NB4 (cell line): ENCODE data around the gene MICAL2.

Experiments used
- DNase-seq: peaks from one replicate; pipeline ENCODE4 v3.0.0; 2010; ENCODE audit warnings: low read depth
- H3K4me3 ChIP-seq: one replicate; pipeline ENCODE4 v1.5.1; 2011; ENCODE audit warnings: mild to moderate bottlenecking, low read depth, low read length, moderate library complexity
- MYC ChIP-seq: IDR thresholded peaks from 2 replicates; pipeline ENCODE4 v1.6.1; 2011; ENCODE audit warnings: low read depth, low read length
- POLR2A ChIP-seq: IDR thresholded peaks from 2 replicates; pipeline ENCODE4 v1.6.1; 2011; ENCODE audit warnings: mild to moderate bottlenecking; ENCODE audit not compliant: insufficient read length; ENCODE audit errors: extremely low read depth
- TF ChIP-seq, protein P1 (sequence below): IDR thresholded peaks from 2 replicates; pipeline ENCODE4 v1.6.1; 2011; ENCODE audit warnings: low read depth, low read length
- TF ChIP-seq, protein P2 (sequence below): IDR thresholded peaks from one replicate; pipeline ENCODE4 v1.5.1; 2012; ENCODE audit warnings: low read depth, low read length

The MICAL2 gene

DNA sequence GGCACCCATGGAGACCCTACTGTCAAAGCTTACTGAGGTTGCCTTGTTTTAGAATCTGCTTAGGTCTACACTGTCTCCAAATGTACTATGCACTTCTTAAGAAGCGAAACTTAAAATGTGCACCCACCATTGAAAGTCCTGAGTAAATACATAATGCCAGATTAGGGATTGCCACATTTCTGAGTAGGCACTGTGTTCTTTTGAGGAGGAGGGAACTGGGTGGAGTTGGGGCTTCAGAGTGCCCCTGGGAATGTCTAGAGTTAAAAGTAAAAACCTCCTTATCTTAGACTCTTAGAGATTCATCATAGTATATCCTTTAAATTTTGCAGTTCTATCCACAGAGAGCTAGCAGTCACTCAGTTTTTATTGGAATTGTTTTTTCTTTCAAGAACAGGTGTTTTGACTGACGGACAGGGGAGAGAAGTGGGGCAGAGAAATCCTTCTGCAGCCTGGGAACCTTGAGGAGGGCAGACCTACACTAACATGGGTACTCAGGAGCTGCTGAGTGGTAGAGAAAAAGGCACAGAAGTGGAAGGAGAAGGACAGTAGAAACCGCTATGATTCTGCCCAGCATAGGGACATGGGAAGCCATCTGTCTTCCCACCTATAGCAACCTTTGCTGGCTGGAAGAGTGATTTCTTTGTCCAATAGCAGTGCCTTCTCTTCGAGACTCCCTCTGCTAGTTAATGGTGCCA is 33.4 kb upstream of the MICAL2 start:
- TF ChIP-seq, protein P1, sequence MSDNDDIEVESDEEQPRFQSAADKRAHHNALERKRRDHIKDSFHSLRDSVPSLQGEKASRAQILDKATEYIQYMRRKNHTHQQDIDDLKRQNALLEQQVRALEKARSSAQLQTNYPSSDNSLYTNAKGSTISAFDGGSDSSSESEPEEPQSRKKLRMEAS = no peak
- no peak for TF ChIP-seq MYC
- no peak for TF ChIP-seq POLR2A
- TF ChIP-seq, protein P2, sequence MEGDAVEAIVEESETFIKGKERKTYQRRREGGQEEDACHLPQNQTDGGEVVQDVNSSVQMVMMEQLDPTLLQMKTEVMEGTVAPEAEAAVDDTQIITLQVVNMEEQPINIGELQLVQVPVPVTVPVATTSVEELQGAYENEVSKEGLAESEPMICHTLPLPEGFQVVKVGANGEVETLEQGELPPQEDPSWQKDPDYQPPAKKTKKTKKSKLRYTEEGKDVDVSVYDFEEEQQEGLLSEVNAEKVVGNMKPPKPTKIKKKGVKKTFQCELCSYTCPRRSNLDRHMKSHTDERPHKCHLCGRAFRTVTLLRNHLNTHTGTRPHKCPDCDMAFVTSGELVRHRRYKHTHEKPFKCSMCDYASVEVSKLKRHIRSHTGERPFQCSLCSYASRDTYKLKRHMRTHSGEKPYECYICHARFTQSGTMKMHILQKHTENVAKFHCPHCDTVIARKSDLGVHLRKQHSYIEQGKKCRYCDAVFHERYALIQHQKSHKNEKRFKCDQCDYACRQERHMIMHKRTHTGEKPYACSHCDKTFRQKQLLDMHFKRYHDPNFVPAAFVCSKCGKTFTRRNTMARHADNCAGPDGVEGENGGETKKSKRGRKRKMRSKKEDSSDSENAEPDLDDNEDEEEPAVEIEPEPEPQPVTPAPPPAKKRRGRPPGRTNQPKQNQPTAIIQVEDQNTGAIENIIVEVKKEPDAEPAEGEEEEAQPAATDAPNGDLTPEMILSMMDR = no peak
- H3K4me3 ChIP-seq = no peak overlapping the region
- DNase-seq = no peak

DNA sequence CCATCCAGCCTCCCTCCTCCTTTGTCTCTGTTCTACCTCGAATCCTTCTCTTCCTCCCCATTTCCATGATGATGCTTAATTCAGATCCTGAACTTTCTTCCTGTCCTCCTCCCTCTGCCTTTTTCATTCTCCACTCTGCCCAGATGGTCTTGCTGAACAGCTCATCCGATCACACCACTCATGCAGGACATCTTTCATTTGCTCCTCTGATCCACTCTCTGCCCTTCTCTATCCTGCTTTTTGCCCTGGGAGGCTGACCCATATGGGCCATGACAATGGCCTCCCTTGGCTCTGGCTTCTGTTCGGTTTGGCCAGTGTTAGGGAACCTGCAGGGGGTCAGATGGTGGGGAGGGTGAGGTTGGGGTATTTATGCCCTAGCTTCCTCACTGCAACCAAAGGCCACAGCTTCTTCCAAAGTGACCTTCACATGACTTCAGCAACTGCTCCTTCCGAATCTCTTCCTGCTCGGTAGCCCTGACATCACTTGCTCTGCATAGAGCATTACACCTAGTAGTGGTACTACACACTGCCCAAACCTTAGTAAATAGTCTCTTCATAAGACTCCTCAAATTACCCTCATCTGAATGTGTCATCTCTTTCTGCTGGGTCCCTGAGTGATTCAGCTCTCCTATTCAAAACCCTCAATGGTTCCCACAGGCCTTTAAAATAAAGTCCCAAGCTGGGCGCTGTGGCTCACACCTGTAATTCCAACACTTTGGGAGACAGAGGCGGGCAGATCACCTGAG is 32.7 kb upstream of the MICAL2 start:
- H3K4me3 ChIP-seq = no peak overlapping the region
- TF ChIP-seq, protein P1 = no peak
- TF ChIP-seq POLR2A (no peak), MYC (no peak)
- TF ChIP-seq, protein P2 = no peak
- no peak for DNase-seq

DNA sequence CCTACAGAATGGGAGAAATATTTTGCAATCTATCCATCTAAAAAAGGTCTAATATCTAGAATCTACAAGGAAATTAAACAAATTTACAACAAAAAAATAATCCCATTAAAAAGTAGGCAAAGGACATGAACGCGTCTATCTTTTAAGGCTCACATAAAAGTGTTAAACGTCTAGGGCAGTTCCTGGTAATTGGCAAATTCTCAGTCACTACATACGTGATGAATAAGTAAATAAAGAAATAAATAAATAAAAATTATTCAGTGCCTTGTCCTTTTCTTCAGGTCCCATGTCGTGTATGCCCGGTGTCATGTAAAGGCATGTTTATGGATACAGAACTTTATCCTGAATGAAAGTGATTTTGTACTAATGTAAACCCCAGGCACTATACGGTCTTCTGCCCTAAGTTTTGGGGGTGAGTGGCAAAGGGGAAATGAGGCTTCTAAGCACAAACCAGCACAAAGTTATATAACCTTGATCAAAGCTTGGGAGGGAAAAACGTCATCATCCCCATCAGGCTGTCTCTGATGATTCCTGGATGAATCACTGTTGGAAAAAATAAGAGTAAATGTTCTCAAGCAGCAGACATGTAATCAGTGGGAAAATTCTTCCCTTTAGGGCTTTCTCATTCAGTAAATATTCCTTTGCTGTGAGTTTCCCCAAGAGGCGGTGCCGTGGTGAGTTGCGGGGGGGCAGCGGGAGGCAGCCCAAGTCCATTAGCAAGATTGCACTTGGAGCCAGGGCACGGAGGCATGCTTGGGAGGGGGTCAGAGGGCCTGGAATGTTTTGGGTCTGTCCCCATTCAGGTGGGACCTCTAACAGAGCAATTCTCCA is 30.4 kb upstream of the MICAL2 start:
- no peak for DNase-seq
- TF ChIP-seq, protein P1 = no peak
- TF ChIP-seq POLR2A = no peak
- no peak for TF ChIP-seq MYC
- TF ChIP-seq, protein P2 = no peak
- no peak overlapping the region for H3K4me3 ChIP-seq

DNA sequence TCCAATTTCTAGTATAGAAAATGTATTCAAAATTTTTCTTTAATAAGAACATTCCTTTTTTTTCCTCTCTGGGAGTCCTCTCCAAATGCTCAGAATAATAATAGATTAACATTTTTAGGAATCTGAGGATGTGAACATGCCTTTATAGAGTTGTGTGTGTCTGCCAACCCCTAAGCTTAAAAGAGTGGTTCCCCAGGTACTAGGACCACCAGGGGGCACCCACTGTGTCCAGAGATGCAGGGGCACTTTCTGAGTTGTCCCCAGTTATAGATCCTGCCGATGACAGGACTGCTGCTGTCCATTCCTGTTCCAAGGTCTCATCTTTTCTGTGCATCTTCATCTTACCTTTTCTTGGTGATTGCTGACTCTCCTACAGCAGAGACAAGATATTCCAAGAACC is 27.0 kb upstream of the MICAL2 start:
- H3K4me3 ChIP-seq = no peak overlapping the region
- TF ChIP-seq POLR2A = no peak
- TF ChIP-seq, protein P2 = peak; percentile 25
- peak; percentile 34 for DNase-seq

DNA sequence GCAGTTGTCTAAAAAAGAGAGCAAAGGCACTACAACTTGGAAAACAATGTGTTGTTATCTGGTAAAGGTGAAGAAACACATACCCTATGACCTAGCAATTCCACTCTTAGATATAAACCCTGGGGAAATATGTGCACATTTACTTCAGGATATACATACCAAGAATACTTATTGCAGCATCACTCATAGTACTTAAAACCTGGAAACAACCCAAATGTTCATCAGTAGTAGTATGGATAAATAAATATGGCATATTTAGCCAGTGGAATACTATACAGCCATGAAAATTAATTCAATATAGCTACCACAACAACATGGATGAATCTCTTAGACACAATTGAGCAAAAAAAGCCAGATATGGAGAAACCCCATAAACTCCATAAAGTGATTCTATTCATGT is 26.1 kb upstream of the MICAL2 start:
- TF ChIP-seq, protein P2 = no peak
- TF ChIP-seq POLR2A = no peak
- no peak for TF ChIP-seq MYC
- TF ChIP-seq, protein P1 = no peak
- no peak for DNase-seq

More for the DNA sequence above, 26.1 kb upstream of the MICAL2 start:
- H3K4me3 ChIP-seq = no peak overlapping the region
